Measurements from ENCODE around the gene TGIF1.

TGIF1 gene

GRCh38 chr18:3489462-3489861, 39.5 kb downstream of the TGIF1 start:
- DNase-seq: no peak

- DNase-seq: no peak
These were observed 42.1 kb downstream of the TGIF1 start for GRCh38 chr18:3491981-3492555.

- DNase-seq: no peak
These were observed 42.7 kb downstream of the TGIF1 start for GRCh38 chr18:3492721-3493120.

- no peak for DNase-seq
These were observed 43.7 kb downstream of the TGIF1 start for GRCh38 chr18:3493501-3494244.

- no peak for DNase-seq
These were observed 44.2 kb downstream of the TGIF1 start for GRCh38 chr18:3494245-3494526.

- no peak for DNase-seq
These were observed 44.6 kb downstream of the TGIF1 start for GRCh38 chr18:3494569-3494968.

GRCh38 chr18:3495691-3496430, 45.9 kb downstream of the TGIF1 start:
- no peak for DNase-seq

- no peak for DNase-seq
These were observed 48.9 kb downstream of the TGIF1 start for GRCh38 chr18:3498698-3499471.

- DNase-seq: no peak
These were observed 49.5 kb downstream of the TGIF1 start for GRCh38 chr18:3499501-3499900.

- DNase-seq: no peak
These were observed 50.0 kb downstream of the TGIF1 start for GRCh38 chr18:3500016-3500415.

GRCh38 chr18:3502650-3503049, 52.7 kb downstream of the TGIF1 start:
- DNase-seq: no peak

GRCh38 chr18:3504637-3505036, 54.7 kb downstream of the TGIF1 start:
- no peak for DNase-seq

- no peak for DNase-seq
These were observed 58.9 kb downstream of the TGIF1 start for GRCh38 chr18:3508576-3509549.

Measured in activated CD8-positive, alpha-beta memory T cell treated with anti-CD3 and anti-CD28 coated beads, Interleukin-2, amount 50 U/mL, for 48 hours (primary cell).